ENCODE data around the gene SART3. TPM values are rescaled to one million over a fixed set of nuclear protein-coding genes. Genes with fewer than 3 reads are reported as not detected.

The SART3 gene
- total and polyA plus RNA-seq, 2 of the 13 experiments (the other 11 are each of a cell fraction or from before 2014, with no cell fraction given), result 16.1 to 69.9 TPM

DNA sequence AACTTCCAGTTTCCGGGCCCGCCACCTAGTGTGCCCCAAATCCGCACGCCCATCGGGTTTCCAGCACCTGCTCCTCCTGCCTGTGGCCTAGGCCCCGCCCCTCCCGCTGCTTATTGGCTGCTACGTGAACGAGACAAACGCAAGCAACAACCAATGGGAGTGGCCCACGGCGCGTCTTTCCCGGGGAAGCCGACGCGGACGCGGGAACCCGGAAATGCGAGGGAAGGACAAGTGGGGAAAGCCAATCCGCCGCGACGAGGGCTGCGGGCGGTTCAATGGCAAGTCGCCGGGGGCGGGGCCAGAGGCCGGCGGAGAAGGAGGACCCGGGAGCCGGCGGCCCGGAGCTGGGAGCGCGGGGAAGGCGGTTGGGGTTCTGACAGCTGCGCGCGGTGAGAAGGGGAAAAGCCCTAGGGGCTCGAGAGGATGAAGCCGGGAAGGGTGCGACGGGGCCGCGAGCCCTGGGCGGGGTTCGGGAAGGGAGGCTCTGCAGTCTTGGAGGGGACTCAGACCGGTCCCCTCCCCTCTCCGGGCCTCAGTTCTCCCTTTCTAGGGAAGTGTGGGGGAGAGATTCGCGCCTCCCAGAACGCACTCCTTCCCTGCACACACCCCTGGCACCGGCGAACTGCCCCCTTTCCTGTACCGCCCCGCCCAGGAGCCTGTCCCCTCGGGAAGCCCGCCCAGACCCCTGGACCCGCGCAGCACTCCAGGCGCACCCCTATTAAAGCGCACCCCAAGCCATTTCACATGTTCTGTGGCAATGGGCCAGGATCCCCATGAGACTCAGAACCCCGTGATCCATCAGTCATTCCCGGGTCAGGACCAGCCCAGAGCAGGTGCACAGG is 45.8 kb downstream of the SART3 start, which contains the start of gene FICD (continued):
- no peak for TF ChIP-seq ATRX (CRISPR knock-in tag; IDR thresholded peaks at IDR 0.05; ENCODE audit: borderline replicate concordance)
- TF ChIP-seq PHF8 (CRISPR knock-in tag; IDR thresholded peaks at IDR 0.05), result peak; percentile 77
- 0 out of 2 replicates have a peak, but pooled peaks have one; percentile 42 for TF ChIP-seq ZNF547 (CRISPR knock-in tag; IDR thresholded peaks at IDR 0.05)
- no peak for TF ChIP-seq ZSCAN20 (CRISPR knock-in tag; IDR thresholded peaks at IDR 0.05; ENCODE audit: borderline replicate concordance)
- peak; percentile 18; the same call in 1 of the 2 replicates for TF ChIP-seq NR2C2 (CRISPR knock-in tag; IDR thresholded peaks at IDR 0.05; ENCODE audit: borderline replicate concordance)
- peak; percentile 73 for TF ChIP-seq GABPA (IDR thresholded peaks at IDR 0.05; ENCODE audit: low read depth, low read length)
- peak; percentile 88 for TF ChIP-seq GABPA (CRISPR knock-in tag; IDR thresholded peaks at IDR 0.05; ENCODE audit: low read depth)
- TF ChIP-seq, protein P1, sequence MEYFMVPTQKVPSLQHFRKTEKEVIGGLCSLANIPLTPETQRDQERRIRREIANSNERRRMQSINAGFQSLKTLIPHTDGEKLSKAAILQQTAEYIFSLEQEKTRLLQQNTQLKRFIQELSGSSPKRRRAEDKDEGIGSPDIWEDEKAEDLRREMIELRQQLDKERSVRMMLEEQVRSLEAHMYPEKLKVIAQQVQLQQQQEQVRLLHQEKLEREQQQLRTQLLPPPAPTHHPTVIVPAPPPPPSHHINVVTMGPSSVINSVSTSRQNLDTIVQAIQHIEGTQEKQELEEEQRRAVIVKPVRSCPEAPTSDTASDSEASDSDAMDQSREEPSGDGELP (IDR thresholded peaks at IDR 0.05; ENCODE audit: borderline replicate concordance, low read depth), result no peak
- TF ChIP-seq, protein P2, sequence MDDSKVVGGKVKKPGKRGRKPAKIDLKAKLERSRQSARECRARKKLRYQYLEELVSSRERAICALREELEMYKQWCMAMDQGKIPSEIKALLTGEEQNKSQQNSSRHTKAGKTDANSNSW (CRISPR knock-in tag; IDR thresholded peaks at IDR 0.05; ENCODE audit: borderline replicate concordance), result no peak
- TF ChIP-seq, protein P3, sequence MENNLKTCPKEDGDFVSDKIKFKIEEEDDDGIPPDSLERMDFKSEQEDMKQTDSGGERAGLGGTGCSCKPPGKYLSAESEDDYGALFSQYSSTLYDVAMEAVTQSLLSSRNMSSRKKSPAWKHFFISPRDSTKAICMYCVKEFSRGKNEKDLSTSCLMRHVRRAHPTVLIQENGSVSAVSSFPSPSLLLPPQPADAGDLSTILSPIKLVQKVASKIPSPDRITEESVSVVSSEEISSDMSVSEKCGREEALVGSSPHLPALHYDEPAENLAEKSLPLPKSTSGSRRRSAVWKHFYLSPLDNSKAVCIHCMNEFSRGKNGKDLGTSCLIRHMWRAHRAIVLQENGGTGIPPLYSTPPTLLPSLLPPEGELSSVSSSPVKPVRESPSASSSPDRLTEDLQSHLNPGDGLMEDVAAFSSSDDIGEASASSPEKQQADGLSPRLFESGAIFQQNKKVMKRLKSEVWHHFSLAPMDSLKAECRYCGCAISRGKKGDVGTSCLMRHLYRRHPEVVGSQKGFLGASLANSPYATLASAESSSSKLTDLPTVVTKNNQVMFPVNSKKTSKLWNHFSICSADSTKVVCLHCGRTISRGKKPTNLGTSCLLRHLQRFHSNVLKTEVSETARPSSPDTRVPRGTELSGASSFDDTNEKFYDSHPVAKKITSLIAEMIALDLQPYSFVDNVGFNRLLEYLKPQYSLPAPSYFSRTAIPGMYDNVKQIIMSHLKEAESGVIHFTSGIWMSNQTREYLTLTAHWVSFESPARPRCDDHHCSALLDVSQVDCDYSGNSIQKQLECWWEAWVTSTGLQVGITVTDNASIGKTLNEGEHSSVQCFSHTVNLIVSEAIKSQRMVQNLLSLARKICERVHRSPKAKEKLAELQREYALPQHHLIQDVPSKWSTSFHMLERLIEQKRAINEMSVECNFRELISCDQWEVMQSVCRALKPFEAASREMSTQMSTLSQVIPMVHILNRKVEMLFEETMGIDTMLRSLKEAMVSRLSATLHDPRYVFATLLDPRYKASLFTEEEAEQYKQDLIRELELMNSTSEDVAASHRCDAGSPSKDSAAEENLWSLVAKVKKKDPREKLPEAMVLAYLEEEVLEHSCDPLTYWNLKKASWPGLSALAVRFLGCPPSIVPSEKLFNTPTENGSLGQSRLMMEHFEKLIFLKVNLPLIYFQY (CRISPR knock-in tag; IDR thresholded peaks at IDR 0.05; ENCODE audit: borderline replicate concordance), result no peak
- TF ChIP-seq TCF12 (IDR thresholded peaks at IDR 0.05), result no peak
- no peak for TF ChIP-seq TCF12 (CRISPR knock-in tag; IDR thresholded peaks at IDR 0.05)
- 0 out of 2 replicates have a peak, but pooled peaks have one; percentile 20 for TF ChIP-seq ZNF788 (CRISPR knock-in tag; IDR thresholded peaks at IDR 0.05; ENCODE audit: borderline replicate concordance)
- TF ChIP-seq, protein P4, sequence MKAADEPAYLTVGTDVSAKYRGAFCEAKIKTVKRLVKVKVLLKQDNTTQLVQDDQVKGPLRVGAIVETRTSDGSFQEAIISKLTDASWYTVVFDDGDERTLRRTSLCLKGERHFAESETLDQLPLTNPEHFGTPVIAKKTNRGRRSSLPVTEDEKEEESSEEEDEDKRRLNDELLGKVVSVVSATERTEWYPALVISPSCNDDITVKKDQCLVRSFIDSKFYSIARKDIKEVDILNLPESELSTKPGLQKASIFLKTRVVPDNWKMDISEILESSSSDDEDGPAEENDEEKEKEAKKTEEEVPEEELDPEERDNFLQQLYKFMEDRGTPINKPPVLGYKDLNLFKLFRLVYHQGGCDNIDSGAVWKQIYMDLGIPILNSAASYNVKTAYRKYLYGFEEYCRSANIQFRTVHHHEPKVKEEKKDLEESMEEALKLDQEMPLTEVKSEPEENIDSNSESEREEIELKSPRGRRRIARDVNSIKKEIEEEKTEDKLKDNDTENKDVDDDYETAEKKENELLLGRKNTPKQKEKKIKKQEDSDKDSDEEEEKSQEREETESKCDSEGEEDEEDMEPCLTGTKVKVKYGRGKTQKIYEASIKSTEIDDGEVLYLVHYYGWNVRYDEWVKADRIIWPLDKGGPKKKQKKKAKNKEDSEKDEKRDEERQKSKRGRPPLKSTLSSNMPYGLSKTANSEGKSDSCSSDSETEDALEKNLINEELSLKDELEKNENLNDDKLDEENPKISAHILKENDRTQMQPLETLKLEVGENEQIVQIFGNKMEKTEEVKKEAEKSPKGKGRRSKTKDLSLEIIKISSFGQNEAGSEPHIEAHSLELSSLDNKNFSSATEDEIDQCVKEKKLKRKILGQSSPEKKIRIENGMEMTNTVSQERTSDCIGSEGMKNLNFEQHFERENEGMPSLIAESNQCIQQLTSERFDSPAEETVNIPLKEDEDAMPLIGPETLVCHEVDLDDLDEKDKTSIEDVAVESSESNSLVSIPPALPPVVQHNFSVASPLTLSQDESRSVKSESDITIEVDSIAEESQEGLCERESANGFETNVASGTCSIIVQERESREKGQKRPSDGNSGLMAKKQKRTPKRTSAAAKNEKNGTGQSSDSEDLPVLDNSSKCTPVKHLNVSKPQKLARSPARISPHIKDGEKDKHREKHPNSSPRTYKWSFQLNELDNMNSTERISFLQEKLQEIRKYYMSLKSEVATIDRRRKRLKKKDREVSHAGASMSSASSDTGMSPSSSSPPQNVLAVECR (CRISPR knock-in tag; IDR thresholded peaks at IDR 0.05; ENCODE audit: borderline replicate concordance), result peak; percentile 93
- no peak for TF ChIP-seq ZNF230 (CRISPR knock-in tag; IDR thresholded peaks at IDR 0.05)
- no peak for TF ChIP-seq NKX3-1 (CRISPR knock-in tag; IDR thresholded peaks at IDR 0.05)
- peak; percentile 13; the same call in 1 of the 2 replicates for TF ChIP-seq SIX1 (CRISPR knock-in tag; IDR thresholded peaks at IDR 0.05; ENCODE audit: borderline replicate concordance)
- TF ChIP-seq THYN1 (CRISPR knock-in tag; IDR thresholded peaks at IDR 0.05; ENCODE audit: borderline replicate concordance, low read depth), result no peak
- TF ChIP-seq SPEN (CRISPR knock-in tag; IDR thresholded peaks at IDR 0.05; ENCODE audit: low read depth), result peak; percentile 81
- TF ChIP-seq MYC (CRISPR knock-in tag; IDR thresholded peaks at IDR 0.05; ENCODE audit: borderline replicate concordance), result peak; percentile 49; the same call in 1 of the 2 replicates

Data from HepG2 (cell line).